ENCODE measurements around the gene TANC1. TPM values are rescaled to one million over a fixed set of nuclear protein-coding genes. Genes with fewer than 3 reads are reported as not detected.

Gene TANC1
- total and polyA plus RNA-seq, 2 of the 4 experiments (the other 2 are of a cell fraction): 10.2 to 12.9 TPM

GRCh38 chr2:159000072-159000471 lies 31.6 kb downstream of the TANC1 start:
- Histone ChIP-seq H3K14ac (replicated peaks; ENCODE audit: low read depth, low read length) (peak overlapping the region; percentile 79), H4K5ac (ENCODE audit: low read depth, low read length) (peak overlapping the region; percentile 55), H4K20me1 (ENCODE audit: insufficient read depth, low read length) (peaks cover 16% of the 10 kb centered on the region), H3K23ac (ENCODE audit: low read depth, low read length) (peak overlapping the region; percentile 10; the same call in 1 of the 2 replicates), H2BK20ac (ENCODE audit: low read depth, low read length) (peak overlapping the region; percentile 59; the same call in 1 of the 2 replicates), H4K8ac (ENCODE audit: low read depth in 2 of 2, low read length in 2 of 2) (peak overlapping the region in 1 of 2 experiments; percentile 31; a peak in 1 of 4 replicates), H3K4me2 (ENCODE audit: low read depth, low read length) (0 out of 2 replicates have a peak overlapping the region, but pooled peaks have one; percentile 78), H3K27me3 (ENCODE audit: control insufficient read depth, insufficient read depth, low read length) (no peaks in the 10 kb centered on the region), H2AFZ (replicated peaks; ENCODE audit: low read length, poor library complexity) (no peak overlapping the region), H3K4ac (ENCODE audit: low read depth, low read length) (peak overlapping the region; percentile 72), H3K4me3 (ENCODE audit: insufficient read depth, low read depth, low read length) (no peak overlapping the region), H3K79me1 (ENCODE audit: low read depth in 1 of 2, low read length in 2 of 2) (peaks cover 37 to 85% of the 10 kb centered on the region in 2 experiments), H3K9me1 (ENCODE audit: insufficient read depth, low read length) (peaks cover 28% of the 10 kb centered on the region), H2AK9ac (replicated peaks; ENCODE audit: low read depth, low read length, poor library complexity) (peak overlapping the region; percentile 86), H2BK120ac (ENCODE audit: low read depth, low read length) (peak overlapping the region; percentile 77), H3K4me1 (ENCODE audit: control insufficient read depth, insufficient read depth, low read length) (peaks cover 22% of the 10 kb centered on the region), H3K18ac (ENCODE audit: low read depth, low read length) (peak overlapping the region; percentile 45; the same call in 1 of the 2 replicates), H3K56ac (ENCODE audit: extremely low read depth, insufficient read depth, low read length) (no peak overlapping the region), H4K91ac (ENCODE audit: insufficient read depth, low read depth, low read length) (peak overlapping the region; percentile 42), H2BK15ac (ENCODE audit: low read depth, low read length) (peak overlapping the region; percentile 40; the same call in 1 of the 3 replicates), H2AK5ac (ENCODE audit: low read depth, low read length) (peak overlapping the region; percentile 63; the same call in 1 of the 2 replicates), H3K27ac (ENCODE audit: insufficient read depth, low read length) (peak overlapping the region; percentile 51; the same call in 1 of the 2 replicates), H3K9me3 (ENCODE audit: control insufficient read depth, insufficient read depth, low read length) (no peaks in the 10 kb centered on the region), H3K9ac (ENCODE audit: low read depth, low read length) (no peak overlapping the region), H2BK5ac (ENCODE audit: low read depth, low read length, poor library complexity, severe bottlenecking) (peak overlapping the region; percentile 68), H3K36me3 (ENCODE audit: control insufficient read depth, insufficient read depth, low read length) (peaks cover 2% of the 10 kb centered on the region)
- dilution Hi-C loops (cut with HindIII; ENCODE audit: low sequenced_read_pairs, unreplicated experiment) (no loop called here), intact Hi-C loops (cut with micrococcal nuclease) (no loop called here), in situ Hi-C loops (cut with MboI; ENCODE audit: low sequenced_read_pairs) (no loop called here)
- ChIA-PET CTCF (interaction anchor here (0.6 kb wide), 1 partner anchor 1207 kb away, joined by 3 read pairs; no protein-coding TSS in a partner anchor), POLR2A (ENCODE audit: unreplicated experiment) (no interaction called here)
- 86 to 100% methylated on average over 1 to 4 of the region's 8 CpGs for WGBS, 2 experiments (ENCODE audit: extremely low coverage in 2 of 2, insufficient read length in 1 of 2)
- no TSS peak for BruUV-seq (replicated peaks)
- TF ChIP-seq RAD21 (IDR thresholded peaks at IDR 0.05; ENCODE audit: low read length) (no peak), CTCF (conservative IDR thresholded peaks at IDR 0.05; ENCODE audit: low read depth, low read length) (no peak), FOS (IDR thresholded peaks at IDR 0.05; ENCODE audit: low read depth, low read length) (no peak), BHLHE40 (IDR thresholded peaks at IDR 0.05; ENCODE audit: low read depth, low read length) (no peak), SMC3 (IDR thresholded peaks at IDR 0.05; ENCODE audit: low read depth, low read length) (no peak), USF2 (IDR thresholded peaks at IDR 0.05; ENCODE audit: low read depth, low read length) (no peak), NFE2L2 (IDR thresholded peaks at IDR 0.05; ENCODE audit: low read depth, low read length) (no peak), CHD1 (IDR thresholded peaks at IDR 0.05; ENCODE audit: low read depth, low read length) (no peak), MAZ (IDR thresholded peaks at IDR 0.05; ENCODE audit: borderline replicate concordance, low read depth, low read length) (no peak)
- DNase-seq (no peak), ATAC-seq (ENCODE audit: low read depth) (no peak)

Data from IMR-90 (cell line).